HepG2 (cell line): ENCODE results near the gene HNRNPAB. TPM values are rescaled to one million over a fixed set of nuclear protein-coding genes. Genes with fewer than 3 reads are reported as not detected.

Experiments used
- ATAC-seq: fragments of 200-7000 bp; cut with Tn5 transposase; 3 replicates; pipeline ENCODE4 v1.9.1; 2020; ENCODE audit warnings: mild to moderate bottlenecking, moderate library complexity
- BruUV-seq: library from RNA; stranded (reverse); fragments of 400-500 nt; replicated peaks from 2 replicates; lab custom pipeline; 2021; lab: Mats Ljungman, UMichigan
- CTCF ChIA-PET: fragments of 300-600 bp; formaldehyde crosslinking; extraction: SDS; loops from one replicate; lab custom pipeline; 2021; ENCODE audit warnings: low total read pairs, inconsistent platforms, low intra/inter-chr PET ratio; lab: Yijun Ruan, JAX
- POLR2A ChIA-PET: fragments of 350-600 bp; sonication (Branson Sonifier 250); formaldehyde crosslinking; loops from one replicate; lab custom pipeline; 2020; ENCODE audit warnings: antibody characterized with exemption, inconsistent platforms; lab: Yijun Ruan, JAX
- DNase-seq: peaks from one replicate; pipeline ENCODE4 v3.0.0-alpha.2; 2015; ENCODE audit warnings: low spot score
- FAIRE-seq: peaks from 3 replicates; lab custom pipeline; 2011; peaks lifted over from hg19 to GRCh38; lab: Jason Lieb, UNC
- H2AFZ ChIP-seq: one replicate; pipeline ENCODE4 v1.6.1; 2011; ENCODE audit warnings: low read length, inconsistent platforms
- H3K27ac ChIP-seq: fragments of 300-600 bp; 3 replicates; pipeline ENCODE4 v1.8.0; 2011; ENCODE audit warnings: mixed run types, mild to moderate bottlenecking, mixed read lengths, low read length, inconsistent platforms; ENCODE audit not compliant: insufficient read depth; ENCODE audit errors: extremely low read length
- H3K27me3 ChIP-seq, 2 experiments: fragments of 200-600 bp in 1 of 2; 2 replicates in 1 of 2; 3 replicates in 1 of 2; pipeline versions ENCODE4 v1.6.0 to v1.8.0; 2011; ENCODE audit warnings: low read length in 2 of 2, mild to moderate bottlenecking in 2 of 2, moderate library complexity in 2 of 2, inconsistent platforms in 1 of 2; ENCODE audit not compliant: insufficient read depth in 2 of 2, control insufficient read depth in 1 of 2
- H3K36me3 ChIP-seq, 2 experiments: fragments of 200-600 bp in 1 of 2; replicated peaks in 1 of 2; 2 replicates in 1 of 2; 3 replicates in 1 of 2; pipeline versions ENCODE4 v1.5.1 to v1.8.0; 2011; ENCODE audit warnings: low read length in 2 of 2, inconsistent platforms in 1 of 2; ENCODE audit not compliant: insufficient read depth in 2 of 2, control insufficient read depth in 1 of 2
- H3K4me1 ChIP-seq: 2 replicates; pipeline ENCODE4 v1.5.1; 2012; ENCODE audit warnings: low read length, inconsistent platforms; ENCODE audit not compliant: insufficient read depth
- H3K4me2 ChIP-seq: 2 replicates; pipeline ENCODE4 v1.6.0; 2011; ENCODE audit warnings: low read depth, low read length, inconsistent platforms
- H3K4me3 ChIP-seq, 3 experiments: fragments of 200-600 bp in 1 of 3; sonication (generic), shearing (Covaris generic) in 1 of 3; replicated peaks in 1 of 3; 2 replicates each; pipeline ENCODE4 v1.5.1; 2011 to 2016; ENCODE audit warnings: low read length in 3 of 3, inconsistent platforms in 2 of 3, low read depth in 2 of 3, mild to moderate bottlenecking in 2 of 3, control low read depth in 1 of 3, mixed read lengths in 1 of 3; ENCODE audit not compliant: insufficient read depth in 1 of 3
- H3K79me2 ChIP-seq: one replicate; pipeline ENCODE4 v1.6.1; 2011; ENCODE audit warnings: low read length, inconsistent platforms; ENCODE audit not compliant: insufficient read depth
- H3K9ac ChIP-seq: 2 replicates; pipeline ENCODE4 v1.6.0; 2011; ENCODE audit warnings: mild to moderate bottlenecking, low read depth, low read length, inconsistent platforms; ENCODE audit not compliant: insufficient read depth
- H3K9me3 ChIP-seq: 2 replicates; pipeline ENCODE4 v1.5.1; 2012; ENCODE audit warnings: mild to moderate bottlenecking, low read length
- H4K20me1 ChIP-seq: 2 replicates; pipeline ENCODE4 v1.6.0; 2011; ENCODE audit warnings: inconsistent platforms, mild to moderate bottlenecking, low read length, moderate library complexity; ENCODE audit not compliant: insufficient read depth
- CBX2 ChIP-seq, 2 experiments: fragments of 200-600 bp in 1 of 2; sonication (generic); formaldehyde crosslinking in 1 of 2; IDR thresholded peaks; 2 replicates each; pipeline versions ENCODE4 v1.7.0 to v1.8.1; 2018 to 2022; ENCODE audit warnings: low read depth in 2 of 2, low read length in 1 of 2, mild to moderate bottlenecking in 1 of 2, missing genetic modification reagents in 1 of 2
- EEA1 ChIP-seq: sonication (generic); formaldehyde crosslinking; IDR thresholded peaks from 2 replicates; pipeline ENCODE4 v1.5.1; 2020; ENCODE audit warnings: mild to moderate bottlenecking, missing genetic modification reagents, borderline replicate concordance
- FLYWCH1 ChIP-seq: sonication (generic); formaldehyde crosslinking; IDR thresholded peaks from 2 replicates; pipeline ENCODE4 v1.8.1; 2023; ENCODE audit warnings: mild to moderate bottlenecking, missing genetic modification reagents
- GMEB2 ChIP-seq: IDR thresholded peaks from 2 replicates; pipeline ENCODE4 v1.6.1; 2016; ENCODE audit warnings: missing biosample characterization, missing genetic modification reagents, low read depth
- GTF2F1 ChIP-seq: fragments of 150-350 bp; IDR thresholded peaks from 2 replicates; pipeline ENCODE4 v1.6.1; 2014; ENCODE audit warnings: low read length
- KLF16 ChIP-seq, 2 experiments: sonication (generic) in 1 of 2; formaldehyde crosslinking in 1 of 2; IDR thresholded peaks; 2 replicates each; pipeline versions ENCODE4 v1.6.1 to v1.8.0; 2016 to 2023; ENCODE audit warnings: missing genetic modification reagents in 2 of 2, missing compliant biosample characterization in 1 of 2
- MNT ChIP-seq: fragments of 450-650 bp; IDR thresholded peaks from 2 replicates; pipeline ENCODE4 v1.6.1; 2016
- PAWR ChIP-seq: sonication (generic); formaldehyde crosslinking; IDR thresholded peaks from 2 replicates; pipeline ENCODE4 v1.4.0; 2020; ENCODE audit warnings: missing genetic modification reagents, mild to moderate bottlenecking, borderline replicate concordance
- PHF21A ChIP-seq: sonication (generic); formaldehyde crosslinking; IDR thresholded peaks from 2 replicates; pipeline ENCODE4 v1.5.0; 2020; ENCODE audit warnings: mild to moderate bottlenecking, missing genetic modification reagents
- PLRG1 ChIP-seq: fragments of 450-650 bp; conservative IDR thresholded peaks from 2 replicates; pipeline ENCODE4 v1.6.1; 2016
- PLSCR1 ChIP-seq: sonication (generic); formaldehyde crosslinking; IDR thresholded peaks from 2 replicates; pipeline ENCODE4 v1.5.0; 2020; ENCODE audit warnings: missing genetic modification reagents, mild to moderate bottlenecking, borderline replicate concordance
- POLR2A ChIP-seq, 2 experiments: IDR thresholded peaks; 2 replicates each; pipeline ENCODE4 v1.6.1; 2011; ENCODE audit warnings: low read depth in 2 of 2, low read length in 2 of 2, mild to moderate bottlenecking in 1 of 2, moderate library complexity in 1 of 2; ENCODE audit not compliant: insufficient read depth in 1 of 2
- SMAD3 ChIP-seq: sonication (generic); formaldehyde crosslinking; IDR thresholded peaks from 2 replicates; pipeline ENCODE4 v1.4.0; 2020; ENCODE audit warnings: missing genetic modification reagents
- TERF1 ChIP-seq: sonication (generic); formaldehyde crosslinking; IDR thresholded peaks from 2 replicates; pipeline ENCODE4 v1.8.0; 2022; ENCODE audit warnings: mild to moderate bottlenecking, missing genetic modification reagents, moderate library complexity
- ZBTB20 ChIP-seq: sonication (generic); formaldehyde crosslinking; IDR thresholded peaks from 2 replicates; pipeline ENCODE4 v1.8.1; 2023; ENCODE audit warnings: missing genetic modification reagents, low read depth, mild to moderate bottlenecking, borderline replicate concordance
- ZKSCAN8 ChIP-seq: IDR thresholded peaks from 2 replicates; pipeline ENCODE4 v1.6.1; 2016; ENCODE audit warnings: borderline replicate concordance, missing genetic modification reagents, missing compliant biosample characterization
- ZNF282 ChIP-seq: fragments of 450-650 bp; IDR thresholded peaks from 2 replicates; pipeline ENCODE4 v1.6.1; 2018; ENCODE audit not compliant: partially characterized antibody
- ZNF343 ChIP-seq: sonication (generic); formaldehyde crosslinking; IDR thresholded peaks from 2 replicates; pipeline ENCODE4 v1.4.0; 2020; ENCODE audit warnings: mild to moderate bottlenecking, missing genetic modification reagents
- ZNF430 ChIP-seq: sonication (generic); formaldehyde crosslinking; IDR thresholded peaks from 2 replicates; pipeline ENCODE4 v1.9.0; 2021; ENCODE audit warnings: mild to moderate bottlenecking, missing genetic modification reagents
- ZSCAN25 ChIP-seq: sonication (generic); formaldehyde crosslinking; IDR thresholded peaks from 2 replicates; pipeline ENCODE4 v1.8.0; 2022; ENCODE audit warnings: mild to moderate bottlenecking, missing genetic modification reagents
- WGBS: methylation state at CpG from one replicate; pipeline ENCODE4 v1.1.6; 2017; ENCODE audit warnings: low lambda C conversion rate; 5-methylcytosine and 5-hydroxymethylcytosine counted together
- in situ Hi-C: cut with HindIII; loops from 2 replicates; pipeline ENCODE4 v1.10.0; 2017; ENCODE audit warnings: low pct_unique_long_range_greater_than_20kb; ENCODE audit not compliant: extremely low pct_ligation_motif_present
- intact Hi-C: fragments of 100-400 bp; cut with micrococcal nuclease; formaldehyde crosslinking; loops from one replicate; pipeline ENCODE4 v1.10.0; 2022; ENCODE audit not compliant: unreplicated experiment
- polyA plus RNA-seq, 8 experiments: library from polyadenylated mRNA; depleted of rRNA in 3 of 8; stranded (reverse) in 7 of 8; unstranded in 1 of 8; fragments of >200 nt; fragmentation: Illumina TruSeq in 4 of 8; extraction: Trizol in 4 of 8; gene quantifications; 2 replicates each; pipeline versions ENCODE4 v1.2.1 to v1.2.3, GENCODE V29; 2011 to 2016; ENCODE audit warnings: low read depth in 4 of 8, missing spikeins in 1 of 8, mixed read lengths in 1 of 8; ENCODE audit not compliant: insufficient read depth in 1 of 8
- total RNA-seq, 5 experiments: library from RNA; depleted of rRNA; stranded (reverse); fragments of >200 nt; fragmentation: Illumina TruSeq; extraction: Trizol; gene quantifications; 2 replicates each; pipeline ENCODE4 v1.2.3, GENCODE V29; 2016; ENCODE audit warnings: low read depth in 1 of 5

Gene HNRNPAB
- total and polyA plus RNA-seq, 2 of the 13 experiments (the other 11 are each of a cell fraction or from before 2014, with no cell fraction given), result 62.6 to 111 TPM

- Histone ChIP-seq H3K9me3 (no peaks in the 10 kb centered on the region), H3K4me1 (peaks cover 33% of the 10 kb centered on the region), H3K4me3 (no peak overlapping the region)
- BruUV-seq, result no TSS peak
- 89% methylated on average over 10 of the region's 10 CpGs for WGBS
- TF ChIP-seq ZKSCAN8, result no peak
- TF ChIP-seq PLRG1, result no peak
- TF ChIP-seq EEA1 (CRISPR knock-in tag), result no peak
- TF ChIP-seq MNT, result no peak
- no peak for TF ChIP-seq PAWR (CRISPR knock-in tag)
- TF ChIP-seq PHF21A (CRISPR knock-in tag), result no peak
- TF ChIP-seq FLYWCH1 (CRISPR knock-in tag), result no peak
- TF ChIP-seq ZNF343, result no peak
- no peak for TF ChIP-seq ZSCAN25
- TF ChIP-seq KLF16 (CRISPR knock-in tag; IDR thresholded peaks at IDR 0.05), result no peak
- no peak for TF ChIP-seq POLR2A (IDR thresholded peaks at IDR 0.05; ENCODE audit: insufficient read depth in 1 of 2, low read depth in 2 of 2, low read length in 2 of 2)
- no peak for TF ChIP-seq ZNF282
- TF ChIP-seq GMEB2 (CRISPR knock-in tag), result no peak
- TF ChIP-seq SMAD3 (CRISPR knock-in tag), result no peak
- no peak for TF ChIP-seq GTF2F1
- TF ChIP-seq CBX2 (IDR thresholded peaks at IDR 0.05; ENCODE audit: low read depth, low read length), result no peak
- no peak for TF ChIP-seq CBX2 (CRISPR knock-in tag; IDR thresholded peaks at IDR 0.05; ENCODE audit: low read depth)
- no peak for TF ChIP-seq ZBTB20 (CRISPR knock-in tag)
- no peak for TF ChIP-seq TERF1 (CRISPR knock-in tag)
- TF ChIP-seq ZNF430 (CRISPR knock-in tag), result no peak
- TF ChIP-seq PLSCR1, result no peak
- TF ChIP-seq, all 625 proteins: peak for 0
- POLR2A ChIA-PET, result no interaction called here
- in situ Hi-C loops, result no loop called here
- Histone ChIP-seq H2AFZ (no peak overlapping the region), H3K9ac (no peak overlapping the region), H3K4me2 (no peak overlapping the region), H3K27ac (no peak overlapping the region), H3K27me3 (peaks cover 0 to 7% of the 10 kb centered on the region in 2 experiments; a peak in 1 of 5 replicates), H3K79me2 (peaks cover 30% of the 10 kb centered on the region), H4K20me1 (peaks cover 24% of the 10 kb centered on the region), H3K36me3 (peaks cover 2 to 16% of the 10 kb centered on the region in 2 experiments; a peak in 4 of 5 replicates)
- no peak for ATAC-seq
- DNase-seq, result no peak
- intact Hi-C loops, result no loop called here
- FAIRE-seq, result no peak
- CTCF ChIA-PET, result no interaction called here
Observed at GRCh38 chr5:178202541-178202940, 1.8 kb upstream of the HNRNPAB start.
